ENCODE results near the gene HEBP2.

The HEBP2 gene

DNA sequence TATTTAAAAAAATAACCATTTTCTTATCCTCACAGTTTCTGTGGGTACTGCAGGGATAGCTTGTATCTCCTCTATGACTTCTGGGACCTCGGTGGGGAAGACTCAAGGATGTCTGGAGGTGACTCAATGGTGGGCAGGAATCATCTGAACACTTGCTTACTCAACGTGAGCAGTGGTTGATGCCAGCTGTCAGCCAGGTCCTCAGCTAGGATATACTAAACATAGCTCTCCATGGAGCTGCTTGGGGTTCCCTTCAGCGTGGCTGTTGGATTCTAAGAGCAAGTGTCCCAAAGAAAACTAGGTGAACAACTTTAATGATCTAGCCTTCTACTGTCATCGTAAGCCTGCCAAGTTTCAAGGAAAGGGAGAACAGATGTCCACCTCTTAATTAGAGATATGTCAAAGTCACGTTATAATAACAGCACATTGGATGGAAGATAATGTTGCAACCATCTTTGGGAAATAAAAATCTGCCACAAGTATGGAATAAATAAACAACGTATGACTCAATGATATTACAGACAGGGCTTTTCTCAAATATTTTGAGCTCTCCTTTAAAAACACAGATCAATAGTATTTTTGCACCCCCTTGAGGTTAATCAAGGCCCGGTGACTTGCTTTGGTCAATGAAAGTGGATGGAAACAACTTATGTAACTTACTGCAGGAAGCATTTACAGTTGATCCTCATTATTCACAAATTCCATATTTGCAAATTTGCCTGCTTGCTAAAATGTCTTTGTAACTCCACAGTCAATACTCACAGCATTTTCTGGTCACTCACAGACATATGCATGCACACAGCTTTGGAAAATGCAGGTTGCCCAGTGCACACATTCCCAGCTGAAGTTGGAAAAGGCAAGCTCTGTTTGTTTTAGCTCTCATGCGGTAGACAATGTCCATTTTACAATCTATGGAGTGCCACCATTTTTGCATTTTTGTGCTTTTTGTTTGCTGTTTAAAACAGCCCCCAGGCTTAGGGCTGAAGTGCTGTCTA is 6.6 kb upstream of the HEBP2 start:
- H3K4me3 ChIP-seq (ENCODE audit: low read depth, low read length) = no peak overlapping the region

DNA sequence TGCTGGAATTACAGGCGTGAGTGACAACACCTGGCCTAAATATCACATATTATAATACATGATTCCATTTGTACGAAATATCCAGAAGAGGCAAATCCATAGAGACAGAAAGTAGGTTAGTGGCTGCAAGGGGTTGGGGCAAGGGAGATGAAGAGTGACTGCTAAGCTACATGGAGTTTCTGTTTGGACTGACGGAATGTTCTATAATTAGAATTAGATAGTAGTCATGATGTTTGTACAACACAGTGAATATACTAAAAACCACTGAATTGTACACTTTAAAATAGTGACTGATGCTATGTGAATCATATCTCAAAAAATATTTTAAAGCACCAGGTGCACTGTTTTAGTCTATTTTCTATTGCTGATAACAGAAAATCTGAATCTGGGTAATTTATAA is 3.7 kb upstream of the HEBP2 start:
- no peak overlapping the region for H3K4me3 ChIP-seq (ENCODE audit: low read depth, low read length)

DNA sequence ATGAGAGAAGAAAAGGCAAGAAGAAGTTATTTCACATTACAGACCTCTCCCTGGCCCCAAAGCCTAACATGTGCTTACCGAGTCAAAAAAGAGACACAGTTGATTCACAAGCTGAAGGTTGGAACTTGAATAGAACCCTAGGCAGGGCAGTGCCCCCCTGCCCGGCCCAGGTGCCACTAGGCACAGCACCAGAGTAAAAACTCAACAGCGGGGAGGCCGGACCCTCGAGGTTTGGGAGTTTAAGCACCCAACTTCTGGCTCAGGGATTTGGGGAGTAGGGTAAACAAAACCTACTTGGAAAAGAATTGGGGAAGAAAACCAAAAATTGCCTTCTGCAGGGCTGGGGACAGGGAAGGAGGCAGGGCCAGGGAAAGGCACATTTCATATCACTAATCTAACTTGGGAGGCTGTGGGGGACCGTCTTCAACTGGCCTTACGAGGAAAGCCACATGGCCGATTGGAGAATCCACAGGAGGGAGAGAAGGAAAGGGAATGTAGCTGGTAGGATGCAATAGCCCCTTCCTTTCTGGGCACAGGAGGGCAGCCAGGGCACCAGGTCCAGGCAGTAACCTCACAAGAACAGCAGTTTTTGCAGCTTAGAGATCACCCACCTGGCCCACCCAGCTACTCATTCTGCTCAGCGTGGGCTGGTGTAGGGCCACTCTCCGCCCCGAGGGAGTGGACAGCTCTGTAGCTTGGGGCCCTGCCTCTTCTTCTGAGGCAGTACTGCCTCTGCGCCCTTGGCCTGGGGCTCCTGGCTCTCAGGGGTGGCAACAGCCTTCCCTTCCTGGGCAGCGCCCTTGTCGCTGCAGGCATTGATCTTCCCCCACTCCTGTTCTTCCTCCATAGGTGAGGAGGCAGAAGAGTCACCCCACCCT is 1.8 kb upstream of the HEBP2 start:
- no peak overlapping the region for H3K4me3 ChIP-seq (ENCODE audit: low read depth, low read length)

DNA sequence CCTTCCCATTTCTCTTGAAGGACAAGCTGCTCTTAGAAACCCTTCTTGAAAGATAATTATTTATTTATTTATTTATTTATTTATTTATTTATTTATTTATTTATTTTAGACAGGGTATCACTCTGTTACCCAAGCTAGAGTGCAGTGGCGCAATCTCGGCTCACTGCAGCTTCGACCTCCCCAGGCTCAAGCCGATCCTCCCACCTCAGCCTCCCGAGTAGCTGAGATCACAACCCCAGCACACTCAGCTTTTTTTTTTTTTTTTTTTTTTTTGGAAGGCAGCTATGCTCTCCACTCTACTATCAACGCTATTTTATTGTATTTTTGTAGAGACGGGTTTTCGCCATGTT is 1.2 kb upstream of the HEBP2 start:
- no peak overlapping the region for H3K4me3 ChIP-seq (ENCODE audit: low read depth, low read length)

DNA sequence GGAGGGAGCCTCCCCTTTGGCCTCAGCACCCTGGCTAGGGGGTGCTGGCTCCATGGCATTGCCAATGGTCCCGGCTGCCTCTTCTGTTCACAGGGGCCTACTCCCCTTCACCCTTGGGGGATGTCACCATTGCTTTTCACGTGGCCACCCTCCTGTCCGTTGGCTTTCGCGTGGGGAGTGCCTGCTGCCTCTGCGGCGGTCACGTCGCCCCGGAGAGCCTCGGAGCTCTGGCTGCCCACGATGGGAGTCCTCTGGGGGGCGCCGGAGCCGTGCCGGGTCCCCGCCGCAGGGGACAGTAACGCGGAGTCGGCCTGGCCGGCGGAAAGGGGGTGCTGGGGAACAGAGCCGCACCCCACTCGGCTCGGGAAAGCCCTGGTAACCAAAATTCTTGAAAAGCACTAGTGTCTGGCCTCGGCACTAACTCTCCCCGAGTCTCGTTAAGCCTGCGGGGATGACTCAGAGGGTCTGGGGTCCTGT is 661 bp upstream of the HEBP2 start:
- peak overlapping the region; percentile 63 for H3K4me3 ChIP-seq (ENCODE audit: low read depth, low read length)

DNA sequence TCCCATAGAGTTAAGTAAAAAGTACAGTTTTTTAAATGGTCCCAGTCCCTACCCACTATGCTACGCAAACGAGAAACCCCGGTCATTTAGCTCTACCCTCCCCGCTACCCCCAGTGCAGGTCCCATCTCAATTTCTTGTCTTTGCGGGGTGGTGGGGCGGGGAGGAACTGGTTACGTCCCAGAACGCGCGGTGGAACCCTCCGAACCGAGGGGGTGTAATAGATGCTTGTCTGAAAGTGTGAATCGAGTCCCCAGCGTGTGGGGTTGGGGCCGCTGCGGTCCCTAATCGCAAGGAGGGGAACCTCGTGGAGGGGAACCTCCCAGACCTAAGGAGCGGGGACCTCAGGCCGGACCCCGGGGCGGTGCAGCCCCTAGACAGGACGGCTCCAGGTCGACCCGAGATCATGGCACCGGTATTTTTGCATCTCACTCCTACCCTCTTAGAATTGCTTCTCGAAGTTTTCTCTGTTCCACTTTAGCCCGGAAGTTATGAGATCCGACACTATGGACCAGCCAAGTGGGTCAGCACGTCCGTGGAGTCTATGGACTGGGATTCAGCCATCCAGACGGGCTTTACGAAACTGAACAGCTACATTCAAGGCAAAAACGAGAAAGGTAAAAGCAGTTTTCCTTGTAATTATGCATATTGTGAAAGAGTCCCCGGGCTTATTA is 779 bp downstream of the HEBP2 start:
- peak overlapping the region; percentile 82 for H3K4me3 ChIP-seq (ENCODE audit: low read depth, low read length)

DNA sequence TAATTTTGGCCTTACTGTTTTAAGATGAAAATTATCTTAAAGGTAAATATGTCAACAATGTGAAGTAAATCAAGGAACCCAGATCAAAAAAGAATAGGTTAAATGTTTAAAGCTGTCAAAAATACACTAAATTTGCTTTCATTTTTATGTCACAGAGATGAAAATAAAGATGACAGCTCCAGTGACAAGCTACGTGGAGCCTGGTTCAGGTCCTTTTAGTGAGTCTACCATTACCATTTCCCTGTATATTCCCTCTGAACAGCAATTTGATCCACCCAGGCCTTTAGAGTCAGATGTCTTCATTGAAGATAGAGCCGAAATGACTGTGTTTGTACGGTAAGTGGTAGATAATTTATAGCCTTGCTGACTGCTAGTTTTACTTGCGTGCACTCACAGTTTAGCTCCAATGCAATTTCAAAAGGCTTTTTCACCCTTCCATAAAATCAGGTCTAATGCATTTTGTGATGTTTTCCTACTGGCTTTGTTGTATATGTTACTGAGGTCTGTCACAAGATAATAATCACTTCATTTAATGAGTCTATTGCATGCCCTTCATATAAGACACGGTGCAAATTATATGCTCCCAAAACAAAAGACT is 1.9 kb downstream of the HEBP2 start:
- H3K4me3 ChIP-seq (ENCODE audit: low read depth, low read length) = no peak overlapping the region

DNA sequence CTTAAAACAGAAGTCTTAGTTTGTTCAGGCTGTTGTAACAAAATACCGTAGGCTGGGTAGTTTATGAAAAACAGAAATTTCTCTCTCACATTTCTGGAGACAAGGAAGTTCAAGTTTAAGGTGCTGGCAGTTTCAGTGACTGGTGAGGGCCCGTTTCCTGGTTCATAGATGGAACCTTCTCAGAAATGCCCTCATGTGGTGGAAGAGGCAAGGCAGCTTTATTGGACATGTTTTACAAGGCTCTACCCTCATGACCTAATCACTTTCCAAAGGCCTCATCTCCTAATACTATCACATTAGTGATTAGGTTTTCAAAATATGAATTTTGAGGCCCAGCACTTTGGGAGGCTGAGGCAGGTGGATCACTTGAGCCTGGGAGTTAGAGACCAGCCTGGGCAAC is 2.4 kb downstream of the HEBP2 start:
- H3K4me3 ChIP-seq (ENCODE audit: low read depth, low read length) = no peak overlapping the region

DNA sequence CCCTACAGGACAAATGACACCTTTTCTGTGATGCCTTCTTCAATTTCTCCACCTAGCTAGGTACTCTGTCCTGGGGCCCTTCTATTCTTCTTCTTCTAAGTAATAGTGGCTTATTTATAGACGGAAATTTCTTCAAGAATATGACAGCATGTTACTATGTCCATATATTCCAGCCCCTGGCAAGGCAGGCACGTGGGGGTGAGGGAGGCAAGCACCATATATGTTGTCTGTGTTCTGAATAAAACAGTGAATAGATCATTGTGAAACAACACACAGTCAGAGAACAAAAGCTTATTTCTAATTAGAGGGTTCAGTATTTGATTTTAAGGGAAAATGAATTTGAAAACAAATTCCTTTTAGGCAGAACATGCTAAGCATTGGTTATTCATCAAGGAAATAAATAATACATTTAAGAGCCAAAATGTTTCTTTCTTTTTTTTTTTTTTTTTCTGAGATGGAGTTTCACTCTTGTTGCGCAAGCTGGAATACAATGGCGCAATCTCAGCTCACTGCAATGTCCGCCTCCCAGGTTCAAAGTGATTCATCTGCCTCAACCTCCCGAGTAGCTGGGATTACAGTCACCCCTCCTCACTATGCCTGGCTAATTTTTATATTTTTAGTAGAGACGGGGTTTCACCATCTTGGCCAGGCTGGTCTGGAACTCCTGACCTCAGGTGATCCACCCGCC is 6.2 kb downstream of the HEBP2 start:
- H3K4me3 ChIP-seq (ENCODE audit: low read depth, low read length) = no peak overlapping the region

DNA sequence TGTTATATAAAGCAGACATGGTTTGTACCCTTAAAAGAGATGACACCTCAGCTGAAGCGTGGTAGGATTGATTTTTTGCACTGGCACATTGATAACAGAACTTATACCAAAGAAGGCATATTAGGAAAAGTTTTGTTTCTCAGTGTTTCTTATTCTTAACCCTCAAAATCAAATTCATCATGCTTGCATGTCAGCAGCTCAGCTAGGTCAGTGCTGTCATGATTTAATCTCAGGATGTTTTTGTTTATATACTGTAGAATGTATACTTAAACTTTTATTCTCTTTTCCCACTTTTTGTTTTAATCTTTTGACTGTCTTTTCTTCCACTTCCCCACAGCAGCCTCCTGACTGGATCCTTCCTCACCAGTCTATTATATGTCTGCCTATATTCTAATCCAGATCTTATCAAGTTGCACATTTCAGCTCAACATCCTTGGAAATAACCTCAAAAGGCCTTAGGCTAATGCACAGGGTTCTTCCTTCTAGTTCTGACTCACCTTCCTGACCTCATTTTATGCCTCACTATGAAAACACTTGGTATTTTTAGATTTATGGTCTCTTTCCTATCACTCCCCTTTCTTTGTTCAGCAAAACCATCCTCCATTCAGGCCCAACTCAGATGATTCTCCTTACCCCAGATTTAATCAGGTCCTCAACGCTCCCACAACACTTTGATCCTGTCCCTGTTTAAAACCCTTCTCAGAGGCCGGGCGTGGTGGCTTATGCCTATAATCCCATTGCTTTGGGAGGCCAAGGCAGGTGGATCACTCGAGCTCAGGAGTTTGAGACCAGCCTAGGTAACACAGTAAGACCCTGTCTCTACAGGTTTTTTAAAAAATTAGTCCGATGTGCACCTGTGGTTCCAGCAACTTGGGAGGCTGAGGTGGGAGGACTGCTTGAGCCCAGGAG is 7.2 kb downstream of the HEBP2 start:
- H3K4me3 ChIP-seq (ENCODE audit: low read depth, low read length) = no peak overlapping the region

DNA sequence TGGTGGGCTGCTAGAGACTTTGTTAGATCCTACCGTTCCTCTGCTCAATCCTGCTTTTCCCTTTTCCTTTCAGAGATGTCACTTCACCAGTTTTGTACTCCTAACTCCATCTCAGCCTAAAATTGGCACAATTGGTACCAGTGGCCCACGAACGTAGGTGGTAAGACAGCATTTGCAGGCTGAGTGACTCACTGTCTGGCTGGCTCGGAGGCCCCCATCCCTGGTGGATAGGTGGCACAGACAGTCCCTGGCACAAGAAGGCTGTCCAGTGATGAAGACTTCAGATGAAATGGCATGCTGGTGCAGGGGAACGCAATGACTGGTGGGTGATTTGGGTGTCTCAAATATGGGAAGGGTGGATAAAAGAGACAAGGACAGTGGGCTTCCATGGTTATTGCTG is 11.1 kb downstream of the HEBP2 start:
- H3K4me3 ChIP-seq (ENCODE audit: low read depth, low read length) = no peak overlapping the region

DNA sequence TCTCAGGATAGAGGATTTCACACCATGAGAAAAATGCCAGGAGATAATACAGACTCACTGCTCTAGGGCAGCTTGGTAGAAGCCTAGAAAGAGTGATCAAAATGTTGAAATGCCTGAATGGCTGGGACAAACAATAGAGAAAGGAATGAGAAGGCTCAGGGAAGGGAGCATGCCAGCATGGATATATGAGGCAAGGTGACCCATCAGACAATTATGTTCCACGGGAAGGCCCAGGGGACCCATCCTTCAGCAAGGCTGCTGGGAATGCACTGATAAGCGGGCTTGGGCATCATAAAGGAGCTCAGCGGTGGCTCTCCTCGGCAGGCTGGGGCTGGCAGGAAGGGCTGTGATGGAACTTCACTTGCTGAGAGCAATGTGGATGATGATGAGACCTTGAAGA is 12.2 kb downstream of the HEBP2 start:
- no peak overlapping the region for H3K4me3 ChIP-seq (ENCODE audit: low read depth, low read length)

DNA sequence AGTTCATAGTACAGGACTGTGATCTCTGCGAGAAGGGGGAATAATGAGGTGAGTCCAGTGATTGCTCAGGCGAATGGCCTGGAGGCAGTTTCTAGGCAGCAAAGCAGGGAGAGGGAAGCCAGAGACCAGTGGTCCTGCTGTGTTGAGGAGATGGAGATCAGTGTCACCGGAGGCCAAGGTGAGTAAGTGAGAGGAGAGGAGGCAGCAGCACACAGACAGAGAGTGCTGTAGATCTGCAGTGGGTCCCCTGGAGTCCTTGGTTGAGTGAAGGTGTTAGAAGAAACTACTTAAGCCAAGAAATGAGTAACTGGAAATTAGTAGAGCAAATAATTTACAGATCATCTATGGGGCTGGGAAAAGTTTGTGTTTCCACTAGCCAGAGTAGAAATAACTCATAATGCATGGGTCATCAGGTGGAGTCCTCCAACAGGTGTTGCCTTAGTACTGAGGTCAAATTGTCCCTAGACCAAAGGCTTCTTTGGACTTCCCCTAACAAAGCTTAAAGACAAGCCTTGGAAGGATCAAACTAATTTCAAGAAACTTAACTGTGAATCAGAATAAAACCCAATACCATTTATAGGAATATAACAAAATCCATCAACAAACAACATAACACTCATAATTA is 13.6 kb downstream of the HEBP2 start:
- H3K4me3 ChIP-seq (ENCODE audit: low read depth, low read length) = no peak overlapping the region

DNA sequence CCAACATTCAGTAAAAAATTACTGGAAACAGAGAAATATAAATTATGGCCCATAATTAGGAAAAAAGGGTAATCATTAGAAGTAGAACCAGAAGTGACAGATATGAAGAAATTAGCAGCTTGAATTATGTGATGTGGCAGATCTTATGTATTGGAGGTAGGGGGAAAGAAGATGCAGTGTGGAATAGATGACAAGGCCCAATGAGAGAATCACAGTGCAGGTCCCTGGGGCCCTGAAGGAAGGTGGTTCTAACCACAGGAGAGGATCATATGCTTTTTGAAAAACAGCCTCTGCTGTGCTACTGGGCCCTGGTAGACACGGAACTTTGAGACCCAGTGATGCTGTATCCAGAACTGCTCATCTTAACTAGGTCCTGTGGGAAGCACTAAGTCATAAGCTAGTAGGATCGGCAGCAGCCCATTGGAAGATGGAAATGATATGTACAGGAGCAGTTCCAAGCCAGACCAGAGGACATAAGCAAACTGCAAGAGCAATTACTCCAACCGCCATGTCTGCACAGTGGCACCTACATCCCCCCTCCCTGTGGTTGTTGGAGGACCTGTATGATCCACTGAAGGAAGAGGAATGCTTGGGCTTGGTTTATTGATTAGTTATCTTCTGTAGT is 14.2 kb downstream of the HEBP2 start:
- no peak overlapping the region for H3K4me3 ChIP-seq (ENCODE audit: low read depth, low read length)

DNA sequence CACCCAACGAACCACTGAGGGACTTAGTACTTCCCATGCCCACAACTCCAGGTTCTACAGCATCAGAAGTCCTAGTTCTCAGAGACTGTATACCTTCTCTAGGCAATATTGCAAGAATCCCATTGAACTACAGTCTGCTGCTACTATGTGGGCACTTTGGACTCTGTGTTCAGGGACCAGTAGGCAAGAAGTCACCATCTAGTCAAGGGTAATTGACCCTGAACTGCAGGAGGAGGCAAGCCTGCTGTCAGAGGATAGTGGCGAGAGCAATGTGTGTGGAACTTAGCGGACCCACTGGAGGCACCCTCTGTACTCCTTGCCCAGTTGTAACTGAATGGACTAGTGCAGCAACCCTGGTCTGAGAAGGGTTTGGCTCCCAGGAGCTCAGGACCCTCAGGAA is 15.7 kb downstream of the HEBP2 start:
- H3K4me3 ChIP-seq (ENCODE audit: low read depth, low read length) = no peak overlapping the region

DNA sequence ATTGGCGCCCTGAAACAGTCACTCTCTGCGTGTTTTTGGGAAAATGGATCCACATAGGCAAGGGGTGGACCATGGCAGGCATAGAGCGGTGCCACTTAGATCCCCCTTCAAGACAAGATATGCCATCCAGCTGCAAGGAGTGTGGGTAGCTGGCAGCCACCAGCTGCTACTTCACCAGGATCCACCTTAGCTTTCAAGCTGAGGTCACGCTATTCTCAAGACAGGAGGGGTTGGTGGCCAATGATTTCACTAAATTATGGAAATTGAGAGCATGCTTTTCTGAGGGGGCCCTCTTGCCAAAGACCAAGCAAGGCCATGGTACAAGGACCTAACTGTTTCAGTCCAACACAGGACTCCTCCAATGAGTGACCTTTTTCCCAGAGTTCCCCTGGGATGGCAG is 16.3 kb downstream of the HEBP2 start:
- H3K4me3 ChIP-seq (ENCODE audit: low read depth, low read length) = no peak overlapping the region

DNA sequence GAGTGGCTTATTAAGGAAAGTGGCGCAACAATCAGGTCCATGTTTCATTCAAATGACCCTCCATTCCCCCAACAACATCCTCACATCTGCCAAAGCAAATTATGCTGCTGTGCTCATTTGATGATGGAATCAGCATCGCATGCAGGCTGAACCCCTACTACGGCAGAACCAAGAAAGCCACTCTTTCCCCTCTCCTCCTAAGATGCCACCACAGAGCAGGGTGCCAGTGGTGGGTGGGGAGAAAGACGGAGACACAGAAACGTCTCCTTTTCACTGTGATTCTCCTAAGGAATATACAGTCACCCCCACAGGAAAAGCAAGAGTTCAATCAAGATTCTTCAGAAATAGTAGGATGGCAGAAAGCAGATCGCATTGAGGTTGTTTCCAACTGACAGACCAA is 17.1 kb downstream of the HEBP2 start:
- no peak overlapping the region for H3K4me3 ChIP-seq (ENCODE audit: low read depth, low read length)

DNA sequence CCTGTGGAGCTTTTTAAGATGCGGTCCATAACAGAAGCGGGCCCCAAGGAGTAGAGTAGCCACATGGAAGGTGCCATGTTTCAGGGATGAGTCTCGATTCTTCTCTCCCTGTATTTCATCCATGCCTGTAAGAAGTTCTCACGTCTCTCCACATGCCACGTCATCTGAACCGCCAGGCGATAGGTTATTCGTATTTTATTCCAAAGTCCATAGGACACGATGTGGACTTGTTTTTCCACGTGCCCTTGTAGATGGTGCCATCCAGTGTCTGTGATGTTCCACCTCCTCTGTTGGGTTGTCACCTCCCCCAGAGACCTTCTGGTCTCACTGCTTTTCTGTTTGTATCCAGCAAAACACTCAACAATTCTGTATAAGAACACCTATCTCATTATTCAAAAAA is 17.6 kb downstream of the HEBP2 start:
- no peak overlapping the region for H3K4me3 ChIP-seq (ENCODE audit: low read depth, low read length)
